Keratinocyte (primary cell): ENCODE results near the gene SNCB.

ENCODE experiments used
- CTCF ChIP-seq, 3 experiments: IDR thresholded peaks in 1 of 3; conservative IDR thresholded peaks in 1 of 3; optimal IDR thresholded peaks in 1 of 3; 2 replicates in 2 of 3; 3 replicates in 1 of 3; pipeline versions ENCODE3 to v1.5.1; 2011; ENCODE audit warnings: low read length in 3 of 3, mild to moderate bottlenecking in 3 of 3, moderate library complexity in 2 of 3, control low read depth in 1 of 3, inconsistent platforms in 1 of 3; ENCODE audit not compliant: insufficient read depth in 2 of 3; ENCODE audit errors: extremely low read depth in 1 of 3
- EZH2 ChIP-seq: IDR thresholded peaks from one replicate; pipeline ENCODE4 v1.6.1; 2012; ENCODE audit warnings: inconsistent platforms, mild to moderate bottlenecking, low read length, moderate library complexity

- no peak for TF ChIP-seq CTCF (optimal IDR thresholded peaks at IDR 0.05 in 1 of 3, IDR thresholded peaks at IDR 0.05 in 1 of 3, conservative IDR thresholded peaks at IDR 0.05 in 1 of 3; ENCODE audit: extremely low read depth in 1 of 3, insufficient read depth in 2 of 3, low read length in 3 of 3)
- no peak for TF ChIP-seq EZH2
Observed at GRCh38 chr5:176654856-176655255, 24.5 kb upstream of the SNCB start.
